GM19035 (cell line): ENCODE data around the gene ADCYAP1.
A peak's percentile ranks its signal among the peaks of the same experiment; 100 is the strongest.
"Not testable (repeated sequence)": the region's sequence is repeated elsewhere in the genome, so short reads cannot be mapped to it uniquely, and the experiment has no call there.

ENCODE experiments used
- ATAC-seq: cut with Tn5 transposase; IDR thresholded peaks from one replicate; pipeline ENCODE4 v1.9.1; 2021; ENCODE audit not compliant: unreplicated experiment

The ADCYAP1 gene

GRCh38 chr18:904218-905090, at the start of gene ADCYAP1:
Gene ADCYAP1, plus strand, starts transcription at chr18:904871. Its CDS starts 516 bp downstream, at chr18:905387.
- no peak for ATAC-seq

GRCh38 chr18:857986-858385, 46.7 kb upstream of the ADCYAP1 start:
- ATAC-seq, result no peak

- peak; percentile 75 for ATAC-seq
Measured at GRCh38 chr18:864872-865273, 39.8 kb upstream of the ADCYAP1 start.

- ATAC-seq, result no peak
Measured at GRCh38 chr18:867257-867656, 37.4 kb upstream of the ADCYAP1 start.

- ATAC-seq, result not testable (repeated sequence)
Measured at GRCh38 chr18:873426-873825, 31.2 kb upstream of the ADCYAP1 start.

GRCh38 chr18:875912-876311, 28.8 kb upstream of the ADCYAP1 start:
- no peak for ATAC-seq

- no peak for ATAC-seq
Measured at GRCh38 chr18:877238-877637, 27.4 kb upstream of the ADCYAP1 start.

GRCh38 chr18:886076-886475, 18.6 kb upstream of the ADCYAP1 start:
- no peak for ATAC-seq

- no peak for ATAC-seq
Measured at GRCh38 chr18:887716-888115, 17.0 kb upstream of the ADCYAP1 start.

GRCh38 chr18:892316-892715, 12.4 kb upstream of the ADCYAP1 start:
- no peak for ATAC-seq

- no peak for ATAC-seq
Measured at GRCh38 chr18:896315-896714, 8.4 kb upstream of the ADCYAP1 start.

- ATAC-seq, result no peak
Measured at GRCh38 chr18:901761-902160, 2.9 kb upstream of the ADCYAP1 start.

- ATAC-seq, result no peak
Measured at GRCh38 chr18:902229-902628, 2.4 kb upstream of the ADCYAP1 start.

- ATAC-seq, result no peak
Measured at GRCh38 chr18:903701-904100, 970 bp upstream of the ADCYAP1 start.

GRCh38 chr18:905307-905947, 756 bp downstream of the ADCYAP1 start:
- no peak for ATAC-seq

- no peak for ATAC-seq
Measured at GRCh38 chr18:905948-906415, 1.3 kb downstream of the ADCYAP1 start.

- ATAC-seq, result no peak
Measured at GRCh38 chr18:906416-907114, 1.9 kb downstream of the ADCYAP1 start.

- no peak for ATAC-seq
Measured at GRCh38 chr18:907115-907884, 2.6 kb downstream of the ADCYAP1 start.

- no peak for ATAC-seq
Measured at GRCh38 chr18:907885-908757, 3.5 kb downstream of the ADCYAP1 start.
